Type B pancreatic cell (in vitro differentiated cells): ENCODE measurements around the gene CDC42EP5. TPM values are rescaled to one million over a fixed set of nuclear protein-coding genes. Genes with fewer than 3 reads are reported as not detected.
A peak's percentile ranks its signal among the peaks of the same experiment; 100 is the strongest.

Experiments used
- DNase-seq: peaks from one replicate; pipeline ENCODE4 v3.0.0; 2021; ENCODE audit warnings: mixed read lengths; ENCODE audit not compliant: unreplicated experiment; ENCODE audit errors: extremely low spot score
- H3K27ac Mint-ChIP-seq: 2 replicates; pipeline ENCODE4 v1.8.0; 2021; ENCODE audit warnings: mild to moderate bottlenecking, mixed read lengths
- H3K27me3 Mint-ChIP-seq: 2 replicates; pipeline ENCODE4 v1.8.0; 2021; ENCODE audit warnings: mixed read lengths
- H3K36me3 Mint-ChIP-seq: 2 replicates; pipeline ENCODE4 v1.8.0; 2021; ENCODE audit warnings: mixed read lengths
- H3K4me1 Mint-ChIP-seq: one replicate; pipeline ENCODE4 v1.8.0; 2021; ENCODE audit warnings: mixed read lengths; ENCODE audit not compliant: unreplicated experiment
- H3K4me3 Mint-ChIP-seq: 2 replicates; pipeline ENCODE4 v1.8.0; 2021; ENCODE audit warnings: mild to moderate bottlenecking, mixed read lengths
- H3K9me3 Mint-ChIP-seq: 2 replicates; pipeline ENCODE4 v1.8.0; 2021; ENCODE audit warnings: mixed read lengths
- total RNA-seq: library from RNA; stranded (reverse); gene quantifications from 2 replicates; pipeline ENCODE4 v1.2.1, GENCODE V29; 2021; ENCODE audit warnings: low replicate concordance
- TF ChIP-seq, protein P1 (sequence below): fragments of 200-600 bp; sonication (generic); conservative IDR thresholded peaks from 2 replicates; pipeline ENCODE4 v1.5.0; 2021; ENCODE audit warnings: antibody characterized with exemption, mild to moderate bottlenecking

CDC42EP5 gene
- total RNA-seq, 1 donor from 2014 or later: 24.3 TPM

GRCh38 chr19:54421169-54421516 is 52.0 kb downstream of the CDC42EP5 start:
- H3K27me3 Mint-ChIP-seq: peaks cover 47% of the 10 kb centered on the region
- TF ChIP-seq, protein P1, sequence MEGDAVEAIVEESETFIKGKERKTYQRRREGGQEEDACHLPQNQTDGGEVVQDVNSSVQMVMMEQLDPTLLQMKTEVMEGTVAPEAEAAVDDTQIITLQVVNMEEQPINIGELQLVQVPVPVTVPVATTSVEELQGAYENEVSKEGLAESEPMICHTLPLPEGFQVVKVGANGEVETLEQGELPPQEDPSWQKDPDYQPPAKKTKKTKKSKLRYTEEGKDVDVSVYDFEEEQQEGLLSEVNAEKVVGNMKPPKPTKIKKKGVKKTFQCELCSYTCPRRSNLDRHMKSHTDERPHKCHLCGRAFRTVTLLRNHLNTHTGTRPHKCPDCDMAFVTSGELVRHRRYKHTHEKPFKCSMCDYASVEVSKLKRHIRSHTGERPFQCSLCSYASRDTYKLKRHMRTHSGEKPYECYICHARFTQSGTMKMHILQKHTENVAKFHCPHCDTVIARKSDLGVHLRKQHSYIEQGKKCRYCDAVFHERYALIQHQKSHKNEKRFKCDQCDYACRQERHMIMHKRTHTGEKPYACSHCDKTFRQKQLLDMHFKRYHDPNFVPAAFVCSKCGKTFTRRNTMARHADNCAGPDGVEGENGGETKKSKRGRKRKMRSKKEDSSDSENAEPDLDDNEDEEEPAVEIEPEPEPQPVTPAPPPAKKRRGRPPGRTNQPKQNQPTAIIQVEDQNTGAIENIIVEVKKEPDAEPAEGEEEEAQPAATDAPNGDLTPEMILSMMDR: no peak
- H3K36me3 Mint-ChIP-seq: peaks cover 5% of the 10 kb centered on the region
- no peaks in the 10 kb centered on the region for H3K9me3 Mint-ChIP-seq
- H3K4me1 Mint-ChIP-seq: peaks cover 20% of the 10 kb centered on the region
- no peak overlapping the region for H3K27ac Mint-ChIP-seq
- DNase-seq: no peak
- no peak overlapping the region for H3K4me3 Mint-ChIP-seq

DNA sequence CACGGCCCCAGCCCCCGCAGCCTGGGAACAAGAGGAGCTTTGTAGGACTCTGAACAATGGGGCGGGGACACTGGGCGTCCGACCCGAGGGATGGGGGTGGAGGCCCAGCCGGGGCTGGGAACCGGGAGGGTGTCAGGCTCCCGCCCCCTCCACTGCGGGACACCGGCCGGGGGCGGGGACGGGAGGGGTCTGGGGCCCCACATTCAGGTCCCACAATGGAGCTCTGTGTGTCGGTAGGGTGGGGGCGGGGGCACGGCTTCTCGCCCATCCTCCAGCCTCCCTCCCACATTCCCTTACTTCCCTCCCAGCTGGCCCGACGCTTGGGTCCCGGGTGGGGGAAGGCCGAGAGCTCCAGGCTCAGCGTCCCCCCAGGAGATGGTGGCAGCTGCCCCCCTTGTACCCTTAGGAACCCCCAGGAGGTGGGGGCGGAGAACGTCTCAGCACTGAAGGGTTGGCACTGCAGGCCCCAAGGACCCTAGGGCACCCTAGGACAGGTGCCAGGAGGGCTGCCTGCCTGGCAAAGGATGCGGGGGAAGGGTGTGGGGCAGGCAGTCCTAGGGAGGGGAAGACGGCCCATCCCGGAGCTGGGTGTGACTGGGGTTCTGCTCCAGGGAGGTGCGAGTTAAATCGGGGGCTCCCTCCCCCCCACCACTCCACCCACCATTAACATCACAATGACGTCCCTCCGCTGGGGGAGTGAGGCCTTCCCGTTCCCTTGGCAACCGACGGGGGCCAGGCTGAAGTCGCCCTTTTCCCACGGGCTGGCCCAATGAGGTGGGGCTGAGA is 52.5 kb downstream of the CDC42EP5 start:
- Mint-ChIP-seq H3K36me3 (peaks cover 5% of the 10 kb centered on the region), H3K4me3 (no peak overlapping the region), H3K27me3 (peaks cover 47% of the 10 kb centered on the region), H3K4me1 (peaks cover 20% of the 10 kb centered on the region), H3K27ac (no peak overlapping the region), H3K9me3 (no peaks in the 10 kb centered on the region)
- TF ChIP-seq, protein P1: no peak
- DNase-seq: no peak

DNA sequence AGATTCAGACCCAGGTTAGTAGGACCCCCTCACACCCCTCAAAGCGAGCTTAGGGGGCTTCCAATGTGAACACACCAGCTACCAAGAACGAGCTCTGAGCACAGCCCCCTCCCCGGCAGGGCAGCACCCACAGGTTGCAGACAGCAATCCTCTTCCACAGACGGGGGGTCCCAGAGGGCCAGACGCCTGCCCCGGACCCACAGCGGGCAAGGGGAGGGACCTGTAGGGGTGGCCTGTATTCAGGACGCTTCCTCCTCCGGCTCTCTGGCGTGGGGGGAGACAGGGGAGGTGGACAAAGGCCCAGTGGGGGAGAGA is 53.1 kb downstream of the CDC42EP5 start:
- TF ChIP-seq, protein P1: no peak
- no peak for DNase-seq
- H3K4me1 Mint-ChIP-seq: peaks cover 20% of the 10 kb centered on the region
- peak overlapping the region; percentile 54 for H3K4me3 Mint-ChIP-seq
- no peak overlapping the region for H3K27ac Mint-ChIP-seq
- peaks cover 43% of the 10 kb centered on the region for H3K27me3 Mint-ChIP-seq
- H3K9me3 Mint-ChIP-seq: no peaks in the 10 kb centered on the region
- H3K36me3 Mint-ChIP-seq: peaks cover 5% of the 10 kb centered on the region

DNA sequence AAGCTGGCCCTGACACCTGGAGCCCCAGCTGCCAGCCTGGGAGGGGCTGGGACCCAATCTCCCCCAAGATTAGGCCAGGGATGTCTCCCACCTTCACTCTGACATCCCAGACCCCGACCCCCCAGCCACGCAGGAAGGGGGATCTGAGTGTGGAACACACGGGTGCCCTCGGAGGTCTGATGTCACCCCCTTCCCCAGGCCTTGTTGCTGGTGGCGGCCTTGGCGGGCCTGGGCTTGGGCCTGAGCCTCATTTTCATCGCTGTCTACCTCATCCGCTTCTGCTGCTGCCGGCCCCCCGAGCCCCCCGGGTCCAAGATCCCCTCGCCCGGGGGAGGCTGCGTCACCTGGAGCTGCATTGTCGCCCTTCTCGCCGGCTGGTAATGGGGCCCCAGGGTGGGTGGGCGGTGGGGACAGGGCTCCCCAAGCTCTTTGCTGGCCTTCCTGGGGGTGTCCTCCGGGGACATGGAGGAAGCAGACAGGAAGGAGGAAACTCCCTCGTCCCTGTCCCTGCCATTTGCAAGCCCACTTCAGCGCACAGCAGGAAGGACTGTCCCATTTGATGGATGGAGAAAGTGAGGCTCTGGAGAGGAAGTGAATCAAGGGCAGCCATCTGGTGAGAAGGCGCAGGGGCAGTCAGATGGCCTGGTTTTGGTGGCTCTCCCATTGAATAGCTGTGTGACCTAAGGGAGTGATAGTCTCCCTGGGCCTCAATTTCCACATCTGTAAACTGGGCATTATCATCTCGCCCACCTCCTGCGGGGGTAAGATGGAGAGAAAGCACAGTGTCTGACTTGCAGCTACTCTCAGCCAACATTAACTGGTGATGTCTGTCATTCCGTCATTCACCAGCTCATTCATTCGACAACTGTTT is 53.9 kb downstream of the CDC42EP5 start:
- no peak for DNase-seq
- peak overlapping the region; percentile 54 for H3K4me3 Mint-ChIP-seq
- no peak overlapping the region for H3K27ac Mint-ChIP-seq
- H3K36me3 Mint-ChIP-seq: peaks cover 5% of the 10 kb centered on the region
- TF ChIP-seq, protein P1: no peak
- peaks cover 50% of the 10 kb centered on the region for H3K27me3 Mint-ChIP-seq
- H3K4me1 Mint-ChIP-seq: peaks cover 20% of the 10 kb centered on the region
- H3K9me3 Mint-ChIP-seq: peaks cover 1% of the 10 kb centered on the region

DNA sequence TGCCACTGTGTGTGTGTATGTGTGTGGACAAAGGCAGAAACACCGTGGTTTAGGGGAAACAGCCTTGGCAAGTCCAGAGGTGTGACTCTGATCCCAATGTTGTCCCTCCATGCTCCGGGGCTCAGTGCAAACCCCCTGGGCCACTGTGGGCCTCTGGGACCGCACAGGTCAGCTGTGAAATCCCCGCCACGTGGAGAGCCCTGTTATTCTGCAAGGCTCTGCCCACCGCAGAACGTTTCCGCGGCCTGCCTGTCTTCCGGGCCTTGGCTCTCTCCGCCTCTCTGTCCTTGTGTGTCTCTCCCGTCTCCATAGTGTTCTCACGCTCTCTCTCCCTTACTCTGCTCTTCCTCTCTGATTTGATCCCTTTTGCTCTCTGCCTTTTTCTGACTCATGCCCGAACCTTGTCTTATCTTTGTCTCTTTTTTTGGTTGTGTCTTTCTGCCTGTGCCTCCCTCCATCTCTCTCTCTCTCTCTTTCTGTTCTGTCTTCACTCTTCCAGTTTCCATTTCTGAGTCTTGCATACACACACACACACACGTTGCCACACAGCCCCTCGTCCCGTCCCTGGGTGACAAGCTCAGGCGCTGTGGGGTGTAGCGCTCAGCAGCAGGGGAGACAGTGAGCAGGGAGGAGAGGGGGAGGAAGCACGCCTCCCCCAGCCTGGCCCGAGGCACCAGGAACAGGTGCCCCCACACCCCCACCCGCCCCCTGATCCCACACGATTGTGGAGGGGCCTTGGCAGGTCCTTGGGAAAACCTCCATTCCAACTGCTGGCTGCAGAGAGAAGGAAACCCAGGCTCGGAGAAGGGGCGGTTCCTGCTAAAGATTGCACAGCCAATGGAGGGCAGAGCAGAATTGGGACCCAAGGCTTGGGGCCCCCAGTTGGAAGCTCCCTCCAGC is 54.8 kb downstream of the CDC42EP5 start:
- TF ChIP-seq, protein P1: no peak
- Mint-ChIP-seq H3K9me3 (peaks cover 4% of the 10 kb centered on the region), H3K4me3 (peak overlapping the region; percentile 54), H3K27ac (peak overlapping the region; percentile 62), H3K4me1 (peaks cover 20% of the 10 kb centered on the region), H3K27me3 (peaks cover 51% of the 10 kb centered on the region), H3K36me3 (peaks cover 5% of the 10 kb centered on the region)
- DNase-seq: no peak
